Sciatic nerve (tissue), 2 donors: Measurements from ENCODE around the gene SPOCK1. TPM values are rescaled to one million over a fixed set of nuclear protein-coding genes. Genes with fewer than 3 reads are reported as not detected.

Experiments
- ATAC-seq: fragments of 200-7000 bp; cut with Tn5 transposase; one replicate; pipeline ENCODE4 v1.9.1; 2020; ENCODE audit warnings: mild to moderate bottlenecking, moderate library complexity
- DNase-seq: peaks from one replicate; pipeline ENCODE4 v3.0.0-alpha.2; 2020; ENCODE audit warnings: low spot score
- intact Hi-C: fragments of 100-400 bp; cut with DNase I; formaldehyde crosslinking; loops from one replicate; pipeline ENCODE4 v1.14.2; 2022
- total RNA-seq: library from RNA; stranded (reverse); fragmentation: NEBNext Ultra II Directional; extraction: Animal tissue kit (Norgen Biotek cat#: 25700); gene quantifications from one replicate; pipeline ENCODE4 v1.2.1, GENCODE V29; 2021
- donor health status: DM: no; HTN: no; CAD: no.
- donor health status: DM: no; HTN: no; CAD: no.

Gene SPOCK1
- total RNA-seq, 1 donor from 2014 or later: 52.4 TPM

DNA sequence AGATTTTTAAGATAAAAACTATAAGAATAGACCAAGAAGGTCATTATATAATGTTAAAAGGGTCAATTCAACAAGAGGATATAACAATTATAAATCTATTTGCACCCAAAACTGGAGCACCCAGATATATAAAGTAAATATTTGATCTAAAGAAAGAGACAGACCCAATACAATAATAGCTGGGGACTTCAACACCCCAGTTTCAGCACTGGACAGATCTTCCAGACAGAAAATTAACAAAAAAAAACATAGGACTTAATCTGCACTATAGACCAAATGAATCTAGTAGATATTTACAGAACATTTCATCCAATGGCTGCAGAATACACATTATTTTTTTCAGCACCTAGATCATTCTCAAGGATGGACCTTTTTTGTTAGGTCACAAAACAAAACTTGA, 331.9 kb downstream of the SPOCK1 start:
- intact Hi-C loops: no loop called here
- ATAC-seq (no peak), DNase-seq (no peak)

DNA sequence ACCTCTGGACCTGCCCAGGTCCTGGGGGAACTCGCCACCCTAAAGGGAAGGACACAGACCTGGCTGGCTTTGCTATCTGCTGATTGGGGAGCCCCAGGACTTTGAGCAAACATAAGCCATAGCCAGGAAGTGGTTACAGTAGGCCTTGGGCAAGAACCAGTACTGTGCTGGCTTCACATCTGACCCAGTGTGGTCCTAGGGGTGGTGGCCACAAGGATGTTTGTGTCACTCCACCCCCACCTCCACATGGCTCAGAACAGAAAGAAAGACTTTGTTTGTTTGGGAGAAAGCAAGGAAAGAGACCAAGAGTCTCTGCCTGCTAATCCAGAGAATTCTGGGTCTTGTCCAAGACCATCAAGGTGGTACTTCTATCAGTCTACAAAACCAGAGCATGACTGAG, 334.2 kb downstream of the SPOCK1 start:
- intact Hi-C loops: no loop called here
- DNase-seq (no peak), ATAC-seq (no peak)

DNA sequence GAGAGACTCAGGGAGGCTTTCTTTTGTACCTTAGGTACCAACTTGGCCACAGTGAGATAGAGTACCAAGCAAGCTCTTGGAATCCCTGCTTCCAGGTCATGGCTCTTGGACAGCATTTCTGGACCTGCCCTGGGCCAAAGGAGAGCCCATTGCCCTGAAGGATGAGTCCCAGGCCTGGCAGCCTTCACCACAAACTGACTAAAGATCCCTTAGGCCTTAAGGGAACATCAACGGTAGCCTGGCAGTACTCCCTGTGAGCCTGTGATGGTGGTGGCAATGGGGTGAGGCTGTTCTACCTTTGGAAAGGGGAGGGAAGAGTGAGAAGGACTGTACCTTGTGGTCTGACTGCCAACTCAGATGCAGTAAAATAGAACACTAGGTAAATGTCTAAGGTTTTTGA, 334.6 kb downstream of the SPOCK1 start:
- DNase-seq: no peak
- intact Hi-C loops: no loop called here
- ATAC-seq: no peak

DNA sequence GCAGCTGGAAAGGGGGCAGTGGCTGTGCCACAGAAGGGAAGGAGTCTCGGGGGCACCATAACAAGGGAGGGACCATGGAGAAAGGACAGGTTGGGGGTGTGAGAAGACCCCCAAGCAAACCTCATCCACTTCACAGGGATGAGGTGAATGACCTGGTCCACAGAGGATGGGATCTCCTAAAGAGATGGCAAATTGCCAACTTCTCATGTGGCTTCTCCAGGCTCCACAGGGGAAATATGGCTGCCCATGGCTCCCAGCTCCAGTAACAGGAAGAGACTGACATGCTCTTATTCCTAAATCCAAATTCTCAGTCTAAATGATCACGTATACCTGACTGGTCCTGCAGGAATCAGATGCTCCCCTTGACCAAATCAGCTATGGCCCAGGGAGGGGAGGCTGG, 340.4 kb downstream of the SPOCK1 start:
- DNase-seq (no peak), ATAC-seq (no peak)
- intact Hi-C loops: no loop called here

DNA sequence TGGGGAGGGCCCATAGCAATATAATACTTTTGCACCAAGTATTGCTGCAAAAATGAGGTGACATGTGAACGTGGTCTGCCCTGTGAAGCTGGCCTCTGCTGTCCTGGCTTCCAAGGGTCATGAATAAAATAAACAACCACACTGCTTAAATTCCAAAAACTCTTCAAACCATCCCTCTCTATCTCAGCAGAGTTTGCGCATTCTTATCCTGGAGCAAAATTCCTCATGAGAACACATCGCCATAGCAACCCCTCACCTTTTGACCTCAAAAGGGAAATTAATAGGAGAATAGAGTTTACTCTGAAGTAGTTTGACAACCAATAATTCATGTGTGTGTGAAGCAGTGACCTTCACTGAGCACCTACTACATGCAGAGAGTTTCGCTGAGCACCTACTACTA, 342.9 kb downstream of the SPOCK1 start:
- intact Hi-C loops: no loop called here
- ATAC-seq: peak; percentile 77
- DNase-seq: no peak

DNA sequence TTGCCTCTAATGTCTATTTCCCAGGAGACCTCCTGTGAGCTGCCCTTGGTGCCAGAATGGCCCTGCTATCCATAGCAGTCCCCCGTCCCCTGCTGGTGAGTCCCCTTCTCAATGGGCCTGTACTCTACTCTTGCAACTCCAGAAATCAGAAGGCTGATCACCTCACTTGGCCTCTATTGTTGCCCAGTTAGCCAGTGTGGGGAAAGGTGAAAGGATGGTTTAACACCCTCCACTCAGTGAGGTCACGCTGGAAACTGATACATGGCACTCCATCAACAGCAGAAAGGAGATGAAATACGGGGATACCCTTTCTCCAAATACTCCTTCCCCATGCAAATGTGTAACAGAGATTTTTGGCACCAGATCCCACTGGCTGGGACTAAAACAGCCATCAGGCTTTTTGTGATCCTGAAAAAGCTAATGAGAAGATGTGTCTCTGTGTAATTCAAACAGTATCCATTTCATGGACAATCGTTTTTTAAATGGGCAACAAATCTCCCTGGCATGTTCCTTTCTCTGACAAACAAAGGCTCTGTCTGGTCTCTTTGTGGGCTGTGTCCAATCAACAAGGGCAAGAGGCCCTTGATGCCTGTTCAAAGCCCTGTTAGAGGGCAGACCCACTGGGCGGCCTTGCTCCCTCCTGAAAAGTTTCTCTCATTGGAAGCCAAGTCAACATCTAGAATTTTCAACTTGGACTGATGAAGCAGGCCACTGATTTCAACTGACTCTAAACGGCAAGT, 343.7 kb downstream of the SPOCK1 start:
- intact Hi-C loops: no loop called here
- ATAC-seq (no peak), DNase-seq (no peak)

DNA sequence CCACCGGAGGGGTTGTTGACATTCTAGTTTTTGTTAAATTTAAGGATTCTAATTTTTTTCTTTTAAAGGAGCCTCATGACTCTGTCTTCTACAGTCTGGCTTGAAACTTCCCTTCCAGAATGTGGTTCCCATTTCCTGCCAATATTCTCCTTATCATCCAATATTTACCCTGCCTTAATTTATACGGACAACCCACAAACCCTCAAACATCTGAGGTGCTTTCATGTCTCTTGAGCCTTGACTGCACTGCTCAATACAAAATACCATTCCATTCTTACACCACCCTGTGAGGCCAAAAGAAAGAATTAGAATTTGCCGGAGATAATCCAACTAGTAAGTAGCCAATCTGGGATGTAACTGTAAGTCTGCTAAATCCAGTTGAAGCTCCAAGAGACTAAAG, 346.5 kb downstream of the SPOCK1 start:
- ATAC-seq (no peak), DNase-seq (no peak)
- intact Hi-C loops: no loop called here

DNA sequence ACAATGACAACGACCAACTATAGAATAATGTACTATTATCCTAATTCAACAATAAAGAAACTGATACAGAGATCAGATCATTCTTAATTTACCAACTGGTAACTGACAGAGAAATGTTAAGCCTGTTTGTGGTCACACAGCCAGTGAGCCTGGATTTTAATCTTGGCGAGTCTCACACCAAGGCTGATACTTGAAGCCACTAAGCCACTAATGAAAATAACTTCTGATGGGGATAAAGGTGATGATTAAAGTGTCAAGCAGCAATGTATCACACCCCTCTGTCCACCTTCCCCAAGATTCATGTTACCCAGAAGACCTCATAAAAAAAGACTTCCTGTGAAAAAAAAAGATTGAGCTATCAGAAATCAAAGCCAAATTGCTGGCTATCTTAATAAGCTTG, 350.5 kb downstream of the SPOCK1 start:
- ATAC-seq (no peak), DNase-seq (no peak)
- intact Hi-C loops: no loop called here

DNA sequence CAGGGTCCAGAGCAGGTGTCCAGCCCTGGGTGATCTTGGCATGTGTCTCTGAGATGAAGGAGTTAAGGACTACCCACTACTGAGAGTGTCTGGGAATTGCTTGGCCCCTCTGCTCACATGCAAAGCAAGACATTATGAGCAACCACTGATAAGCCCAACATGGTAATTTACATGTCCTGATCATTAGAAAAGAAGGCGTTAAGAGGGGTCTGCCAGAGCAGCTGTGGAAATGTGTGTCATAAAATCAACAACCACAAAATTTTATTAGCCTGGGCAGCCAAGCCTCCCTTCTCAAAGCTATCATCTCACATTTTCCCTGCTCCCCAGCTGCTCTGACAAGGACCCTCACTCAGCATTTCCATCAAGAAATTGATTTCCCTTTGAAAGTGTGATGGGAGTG, 351.0 kb downstream of the SPOCK1 start:
- DNase-seq (no peak), ATAC-seq (no peak)
- intact Hi-C loops: no loop called here

DNA sequence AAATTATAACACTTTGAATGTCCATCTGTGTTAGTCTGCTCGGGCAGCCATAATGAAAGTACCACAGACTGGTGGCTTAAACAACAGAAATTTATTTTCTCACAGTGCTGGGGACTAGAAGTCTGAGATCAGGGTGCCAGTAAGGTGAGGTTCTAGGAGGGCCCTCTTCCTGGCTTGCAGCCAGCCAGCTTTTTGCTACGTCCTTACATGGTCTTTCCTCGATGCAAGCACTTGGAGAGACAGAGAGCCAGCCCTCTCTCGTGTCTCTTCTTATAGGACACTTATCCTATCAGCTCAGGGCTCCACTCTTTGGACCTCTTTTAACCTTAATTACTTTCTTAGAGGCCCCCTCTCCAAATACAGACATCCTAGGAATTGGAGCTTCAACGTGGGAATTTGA, 351.8 kb downstream of the SPOCK1 start:
- intact Hi-C loops: no loop called here
- DNase-seq (no peak), ATAC-seq (no peak)

DNA sequence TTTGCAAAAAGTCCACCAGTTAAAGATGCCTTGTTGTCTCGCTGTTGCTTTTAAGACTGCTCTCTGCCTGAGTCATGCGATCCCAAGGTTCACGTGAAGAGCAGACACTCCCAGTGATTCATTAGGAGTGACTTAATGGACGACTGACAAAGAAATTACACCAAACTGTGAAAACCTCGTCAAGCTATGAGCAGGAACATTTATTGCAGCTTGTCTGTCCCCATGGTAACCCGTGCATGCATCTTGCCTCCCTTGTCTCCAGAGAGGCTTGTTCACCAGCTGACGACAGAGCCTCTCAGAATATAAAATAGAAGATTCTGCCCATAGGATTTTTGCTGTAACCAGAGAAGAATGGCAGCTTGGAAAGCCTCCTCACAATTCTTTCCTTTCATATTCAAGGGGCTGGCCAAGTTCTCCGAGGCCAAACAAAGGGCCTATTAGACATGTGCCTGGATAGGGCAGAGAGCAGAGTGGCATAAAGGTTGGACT, 352.7 kb downstream of the SPOCK1 start:
- DNase-seq (no peak), ATAC-seq (peak; percentile 70)
- intact Hi-C loops: no loop called here

DNA sequence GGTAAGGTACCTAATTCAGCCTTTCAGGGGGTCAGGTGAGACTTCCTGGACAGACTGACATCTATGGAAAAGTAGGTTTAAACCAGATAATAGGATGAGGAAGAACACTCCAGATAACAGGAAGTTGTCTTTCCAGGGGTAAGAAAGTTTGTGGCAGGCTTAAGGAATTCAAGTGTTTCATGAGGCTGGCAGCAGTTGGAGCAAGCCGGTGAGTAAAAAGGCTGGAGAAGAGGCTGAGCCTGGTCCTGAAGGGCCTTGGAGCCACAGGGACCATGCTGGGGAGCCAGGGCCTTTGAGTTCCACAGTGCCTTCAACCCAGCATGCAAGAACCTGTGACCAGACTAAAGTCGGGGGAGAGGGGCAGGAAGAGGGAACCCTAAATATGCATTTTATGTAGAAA, 353.4 kb downstream of the SPOCK1 start:
- DNase-seq (no peak), ATAC-seq (no peak)
- intact Hi-C loops: no loop called here

DNA sequence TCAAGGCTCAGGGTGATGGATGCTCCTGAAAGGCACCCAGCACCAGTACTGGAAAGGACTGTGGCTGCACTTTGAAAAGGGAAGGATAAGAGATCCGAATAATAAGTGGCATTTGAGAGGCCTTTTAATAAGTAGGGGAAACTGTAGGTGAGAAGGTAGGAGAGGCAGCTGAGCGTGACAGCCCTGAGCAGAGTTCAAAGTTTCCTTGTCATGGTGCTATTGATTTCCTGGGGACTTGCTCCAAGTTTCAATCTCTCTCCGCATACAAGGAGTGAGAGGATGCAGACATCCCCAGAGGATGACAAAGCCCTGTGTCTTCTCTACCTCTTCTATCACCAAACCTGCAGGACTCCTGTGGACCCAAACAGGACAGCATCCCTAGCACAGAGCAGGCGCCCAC, 354.5 kb downstream of the SPOCK1 start:
- DNase-seq: no peak
- intact Hi-C loops: no loop called here
- ATAC-seq: no peak

DNA sequence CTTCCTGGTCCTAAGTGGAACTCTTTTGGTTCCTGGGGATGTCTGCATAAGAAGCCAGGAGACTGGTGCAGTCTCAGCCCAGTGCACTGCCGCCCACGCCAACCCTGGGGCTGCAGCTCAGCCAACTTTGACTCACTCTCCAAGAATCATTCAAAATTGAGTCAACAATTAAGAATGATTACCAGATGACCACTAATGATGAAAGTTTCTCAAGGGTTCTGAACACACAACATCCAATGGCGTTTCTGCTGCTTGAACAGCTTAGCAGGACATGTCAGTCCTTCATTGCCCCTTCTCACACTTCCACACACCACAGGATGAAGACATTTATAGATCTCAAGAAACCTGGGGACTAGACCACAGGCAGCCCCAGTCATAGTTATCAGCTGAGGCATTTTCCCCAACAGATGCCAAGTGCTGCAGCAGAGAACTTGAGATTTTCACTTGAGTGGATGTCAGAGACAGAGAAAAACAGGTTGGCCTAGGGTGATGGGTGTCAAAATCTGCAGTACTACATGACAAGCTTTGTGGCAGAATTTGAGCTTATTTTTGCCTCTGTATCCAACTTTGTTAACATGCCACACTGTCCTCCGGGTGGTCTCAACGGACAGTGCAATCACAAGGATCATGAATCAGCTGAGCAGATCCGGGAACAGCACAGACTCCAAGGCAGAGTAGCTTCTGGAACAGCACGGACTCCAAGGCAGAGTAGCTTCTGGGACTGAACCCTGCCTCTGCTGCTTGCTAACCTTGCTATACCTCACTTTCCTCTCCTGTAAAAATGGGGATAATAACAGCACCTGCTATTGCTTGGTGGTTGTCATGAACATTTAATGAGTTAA, 356.1 kb downstream of the SPOCK1 start:
- ATAC-seq (peak; percentile 70), DNase-seq (no peak)
- intact Hi-C loops: no loop called here

DNA sequence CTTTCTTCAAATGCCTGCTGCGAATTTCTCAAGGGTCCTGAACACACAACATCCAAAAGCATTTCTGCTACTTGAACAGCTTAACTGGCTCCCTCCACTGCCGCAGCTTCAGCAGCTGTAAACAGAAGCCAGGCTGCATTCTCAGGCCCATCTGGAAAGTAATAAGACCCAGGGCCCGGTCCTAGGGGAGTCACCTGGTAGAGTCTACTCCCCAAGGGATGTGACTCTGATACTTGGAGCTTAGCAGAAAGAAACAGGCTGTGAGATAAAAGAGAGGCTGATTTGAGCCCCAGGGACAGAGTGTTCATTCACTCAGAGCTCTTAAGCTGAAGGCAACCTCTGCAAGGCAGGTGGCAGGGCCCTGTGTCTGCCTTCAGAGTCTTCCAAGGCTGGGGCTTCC, 356.8 kb downstream of the SPOCK1 start:
- DNase-seq (no peak), ATAC-seq (peak; percentile 30)
- intact Hi-C loops: no loop called here

DNA sequence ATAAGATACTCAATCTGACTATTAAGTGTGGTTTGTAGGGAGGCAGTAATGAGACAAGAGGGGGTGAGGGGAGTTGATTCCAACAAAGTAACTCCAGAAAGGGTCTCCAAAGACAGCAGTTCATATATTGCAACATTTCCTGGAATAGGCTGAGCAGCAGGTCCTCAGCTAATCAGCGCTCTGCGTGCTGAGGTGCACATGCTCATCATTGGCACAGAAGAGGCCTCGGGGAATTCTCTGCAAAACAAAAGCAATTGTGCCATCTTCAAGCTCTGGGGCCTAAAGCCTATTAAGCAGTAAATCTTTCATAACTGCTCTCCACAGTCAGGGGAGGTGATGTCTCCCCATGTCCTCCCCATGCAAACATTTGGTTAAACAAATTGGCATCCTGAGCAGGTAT, 357.3 kb downstream of the SPOCK1 start:
- ATAC-seq (peak; percentile 71), DNase-seq (no peak)
- intact Hi-C loops: no loop called here

DNA sequence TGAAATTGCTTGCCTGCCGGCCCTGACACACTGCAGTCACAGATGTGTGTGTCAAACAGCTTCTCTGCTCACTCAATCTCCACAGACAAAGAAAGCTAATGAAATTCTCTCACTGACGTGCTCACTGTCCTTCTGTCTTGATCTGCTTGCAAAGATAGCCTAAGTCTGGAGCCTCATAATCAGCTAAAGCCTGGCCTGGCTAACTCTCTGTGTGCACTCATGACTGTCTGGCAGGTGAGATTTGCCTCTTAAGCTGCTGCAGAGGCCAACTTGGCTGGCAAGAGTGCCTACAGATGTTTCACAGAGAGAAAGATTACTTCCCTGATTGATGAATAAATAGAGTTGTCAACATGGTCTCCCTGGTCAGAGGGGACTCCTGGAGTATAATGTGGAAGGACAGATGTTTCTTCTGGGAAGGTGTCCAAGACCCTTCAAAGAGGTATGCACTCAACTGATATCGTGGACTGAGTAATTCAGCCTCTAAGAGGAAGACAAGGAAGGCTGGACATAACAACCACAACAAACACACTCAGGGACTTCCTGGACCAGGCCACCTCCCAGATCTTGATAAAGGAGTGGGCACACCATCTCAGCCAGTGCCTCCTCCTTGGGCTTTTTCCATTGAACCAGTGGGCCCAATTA, 362.0 kb downstream of the SPOCK1 start:
- no peak for ATAC-seq
- intact Hi-C loops: no loop called here
- no peak for DNase-seq

DNA sequence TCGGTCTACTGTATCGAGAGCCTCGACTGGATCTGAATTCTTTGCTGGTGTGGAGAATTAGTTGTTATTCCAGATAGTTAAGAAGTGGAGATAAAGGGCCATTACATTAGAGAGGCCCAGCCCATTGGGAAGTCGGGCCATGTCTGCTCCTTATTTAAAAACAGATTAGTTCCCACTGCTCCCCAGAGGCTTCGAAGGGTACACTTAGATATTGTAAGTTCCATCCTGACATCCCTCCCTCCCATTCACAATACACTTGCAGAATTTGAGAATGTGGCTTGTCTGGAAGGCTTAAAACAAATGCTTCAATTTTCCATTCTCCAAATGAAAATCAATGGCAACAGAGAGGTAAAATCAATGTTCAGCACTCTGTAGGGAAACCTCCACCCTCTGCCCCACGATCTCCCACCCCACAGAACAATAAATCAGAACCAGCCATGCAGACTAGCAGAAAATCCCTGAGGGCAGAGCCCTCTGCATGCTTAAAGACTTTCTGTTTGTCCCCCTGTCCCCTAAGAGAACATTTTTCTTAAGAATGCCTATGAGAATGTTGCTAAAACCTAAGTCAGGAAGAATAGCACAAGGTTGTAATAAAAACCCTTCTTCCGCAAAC, 364.1 kb downstream of the SPOCK1 start:
- DNase-seq: no peak
- intact Hi-C loops: no loop called here
- no peak for ATAC-seq

DNA sequence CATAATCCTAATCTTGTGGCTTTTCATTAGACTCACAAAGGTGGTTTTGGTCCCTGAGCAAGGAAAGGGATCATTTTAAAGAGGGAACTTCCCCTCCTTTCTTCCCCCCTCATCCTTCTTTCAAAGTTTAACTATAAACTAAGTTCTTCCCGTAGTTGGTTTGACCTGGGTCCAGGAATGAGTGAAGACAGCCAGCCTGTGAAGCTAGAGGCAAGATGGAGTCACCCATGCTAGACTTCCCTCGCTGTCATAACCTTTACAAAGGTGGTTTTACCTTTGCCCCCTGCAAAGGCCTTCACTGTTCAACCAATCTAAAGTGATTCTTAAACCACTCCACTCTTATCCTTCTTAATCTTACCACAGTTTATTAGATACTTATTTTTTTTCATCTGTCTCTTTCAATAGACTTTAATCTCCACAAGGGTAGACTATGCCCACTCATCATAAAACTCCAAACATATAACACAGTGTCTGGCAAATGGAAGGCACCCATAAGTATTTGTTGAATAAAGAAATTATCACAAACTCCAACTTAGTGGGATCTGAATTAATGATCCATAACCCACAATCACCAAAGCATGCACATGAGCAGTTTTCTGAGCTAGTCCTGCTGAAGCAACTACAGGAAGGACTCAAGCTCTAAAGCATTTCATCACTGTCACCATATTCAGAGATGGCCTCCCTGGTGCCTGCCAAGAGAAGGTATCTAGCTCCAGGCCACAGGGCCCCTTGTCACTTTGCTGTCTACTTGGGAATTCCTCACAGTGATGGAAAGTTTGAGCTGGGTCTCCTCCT, 369.0 kb downstream of the SPOCK1 start:
- DNase-seq: no peak
- intact Hi-C loops: no loop called here
- ATAC-seq: no peak
